Heart left ventricle (tissue), 13 donors: ENCODE results near the gene MAT2A.
"Not testable (repeated sequence)": the region's sequence is repeated elsewhere in the genome, so short reads cannot be mapped to it uniquely, and the experiment has no call there.

Source experiments
- CTCF ChIP-seq, 12 donors: fragments of 200-600 bp; sonication (generic) in 4 of 12; IDR thresholded peaks; one replicate each; pipeline versions ENCODE4 v1.5.0 to v1.8.0; 2018 to 2022; ENCODE audit warnings: antibody characterized with exemption in 12 of 12, mild to moderate bottlenecking in 5 of 12
- POLR2A ChIP-seq, 2 donors: fragments of 450-650 bp; IDR thresholded peaks; one replicate each; pipeline ENCODE4 v1.6.1; 2017; ENCODE audit warnings: antibody characterized with exemption in 2 of 2, mild to moderate bottlenecking in 2 of 2, moderate library complexity in 2 of 2
- donor health status: ischemic (EF 13 %, LVEDD 7.1; RV severe dilation, severe dysfunction).
- donor health status: DM: no; HTN: yes; CAD: no.
- donor health status: DM: no; HTN: no; CAD: no.
- donor health status: ischemic (EF 25% LVEDD 6.9; RV normal size, moderate dysfunction).
- donor health status: ischemic (EF 25% LVEDD 5.7; RV mildly dilated, moderate dysfunction).
- donor health status: ischemic (EF 35%, LVEDD 5.7; RV mildly dilated, moderate dysfunction).
- donor health status: nonischemic (EF 11% LVEDD 7.7; RV severe dilation, severe dysfunction).
- donor health status: DM: yes; HTN: yes; CAD: no.
- donor health status: PGD.
- donor health status: ischemic (EF 29% LVEDD 5.4; RV normal size, mild dysfunction).
- donor health status: nonischemic (EF 23%, LVEDD 6.1; RV moderate dilation, normal function).

GRCh38 chr2:85544915-85545779, 6.2 kb downstream of the MAT2A start:
- not testable (repeated sequence) for TF ChIP-seq CTCF, POLR2A (IDR thresholded peaks at IDR 0.05)
